Choroid plexus epithelial cell (primary cell): ENCODE data around the gene LMF1.

Experiments used
- DNase-seq: peaks from one replicate; pipeline ENCODE4 v3.0.0-alpha.2; 2010; ENCODE audit warnings: low read depth
- H3K4me3 ChIP-seq: 2 replicates; pipeline ENCODE4 v1.5.1; 2011; ENCODE audit warnings: low read depth, mild to moderate bottlenecking, control low read depth, low read length, moderate library complexity
- TF ChIP-seq, protein P1 (sequence below): conservative IDR thresholded peaks from 2 replicates; pipeline ENCODE4 v1.5.1; 2011; ENCODE audit warnings: low read depth, mild to moderate bottlenecking, control low read depth, inconsistent platforms, low read length, moderate library complexity

The LMF1 gene

DNA sequence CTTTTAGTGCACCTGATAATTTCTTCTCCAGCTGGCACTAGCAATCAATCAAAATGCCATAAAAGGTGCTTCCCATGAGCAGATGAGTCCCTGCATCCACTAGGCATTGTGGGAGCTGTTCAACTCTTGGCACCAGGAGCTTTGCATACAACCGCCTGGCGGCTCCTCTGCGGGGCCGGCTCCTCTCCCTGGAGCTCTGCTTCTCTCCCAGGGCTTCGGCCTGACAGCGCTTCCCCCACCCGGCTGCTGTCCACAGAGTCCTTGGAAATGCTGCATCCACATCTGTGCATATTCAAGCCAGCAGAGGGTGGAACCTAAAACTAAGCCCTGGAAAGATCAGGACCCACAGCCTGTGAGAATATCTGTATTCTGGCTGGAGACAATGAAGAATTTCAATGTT, 62.9 kb downstream of the LMF1 start:
- DNase-seq = no peak
- no peak overlapping the region for H3K4me3 ChIP-seq
- TF ChIP-seq, protein P1, sequence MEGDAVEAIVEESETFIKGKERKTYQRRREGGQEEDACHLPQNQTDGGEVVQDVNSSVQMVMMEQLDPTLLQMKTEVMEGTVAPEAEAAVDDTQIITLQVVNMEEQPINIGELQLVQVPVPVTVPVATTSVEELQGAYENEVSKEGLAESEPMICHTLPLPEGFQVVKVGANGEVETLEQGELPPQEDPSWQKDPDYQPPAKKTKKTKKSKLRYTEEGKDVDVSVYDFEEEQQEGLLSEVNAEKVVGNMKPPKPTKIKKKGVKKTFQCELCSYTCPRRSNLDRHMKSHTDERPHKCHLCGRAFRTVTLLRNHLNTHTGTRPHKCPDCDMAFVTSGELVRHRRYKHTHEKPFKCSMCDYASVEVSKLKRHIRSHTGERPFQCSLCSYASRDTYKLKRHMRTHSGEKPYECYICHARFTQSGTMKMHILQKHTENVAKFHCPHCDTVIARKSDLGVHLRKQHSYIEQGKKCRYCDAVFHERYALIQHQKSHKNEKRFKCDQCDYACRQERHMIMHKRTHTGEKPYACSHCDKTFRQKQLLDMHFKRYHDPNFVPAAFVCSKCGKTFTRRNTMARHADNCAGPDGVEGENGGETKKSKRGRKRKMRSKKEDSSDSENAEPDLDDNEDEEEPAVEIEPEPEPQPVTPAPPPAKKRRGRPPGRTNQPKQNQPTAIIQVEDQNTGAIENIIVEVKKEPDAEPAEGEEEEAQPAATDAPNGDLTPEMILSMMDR = no peak

DNA sequence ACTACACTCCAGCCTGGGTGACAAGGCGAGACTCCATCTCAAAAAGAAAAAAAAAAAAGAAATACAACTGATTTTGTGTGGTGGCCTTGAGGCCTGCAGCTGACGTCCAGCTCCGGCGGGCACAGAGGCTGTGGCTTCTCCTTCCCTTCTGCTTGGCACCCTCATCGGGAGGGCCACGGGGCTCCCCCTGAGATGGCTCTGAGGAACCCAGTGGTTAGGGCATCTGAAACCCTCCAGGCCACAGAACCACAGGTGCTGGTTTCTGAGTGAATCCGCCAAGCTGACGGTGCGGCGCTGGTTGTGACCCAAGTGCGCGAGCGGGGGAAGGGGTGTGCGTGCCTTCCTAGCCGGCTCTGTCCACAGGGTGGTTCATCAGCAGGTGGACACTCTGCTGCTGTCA, 63.4 kb downstream of the LMF1 start:
- no peak overlapping the region for H3K4me3 ChIP-seq
- TF ChIP-seq, protein P1 = no peak
- DNase-seq = no peak

DNA sequence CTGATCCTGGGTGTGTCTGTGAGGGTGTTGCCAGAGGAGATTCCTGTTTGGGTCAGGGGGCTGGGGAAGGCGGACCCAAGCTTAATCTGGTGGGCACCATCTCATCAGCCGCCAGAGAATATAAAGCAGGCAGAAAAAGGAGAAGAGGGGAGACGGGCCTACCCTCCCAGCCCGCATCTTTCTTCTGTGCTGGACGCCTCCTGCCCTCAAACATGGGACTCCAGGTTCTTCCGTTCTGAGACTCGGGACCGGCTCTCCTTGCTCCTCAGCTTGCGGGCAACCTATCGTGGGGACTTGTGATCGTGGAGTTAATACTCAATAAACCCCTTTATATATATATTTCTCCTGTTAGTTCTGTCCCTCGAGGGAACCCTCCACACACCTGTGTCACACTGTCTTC, 64.5 kb downstream of the LMF1 start:
- no peak overlapping the region for H3K4me3 ChIP-seq
- TF ChIP-seq, protein P1 = no peak
- no peak for DNase-seq

DNA sequence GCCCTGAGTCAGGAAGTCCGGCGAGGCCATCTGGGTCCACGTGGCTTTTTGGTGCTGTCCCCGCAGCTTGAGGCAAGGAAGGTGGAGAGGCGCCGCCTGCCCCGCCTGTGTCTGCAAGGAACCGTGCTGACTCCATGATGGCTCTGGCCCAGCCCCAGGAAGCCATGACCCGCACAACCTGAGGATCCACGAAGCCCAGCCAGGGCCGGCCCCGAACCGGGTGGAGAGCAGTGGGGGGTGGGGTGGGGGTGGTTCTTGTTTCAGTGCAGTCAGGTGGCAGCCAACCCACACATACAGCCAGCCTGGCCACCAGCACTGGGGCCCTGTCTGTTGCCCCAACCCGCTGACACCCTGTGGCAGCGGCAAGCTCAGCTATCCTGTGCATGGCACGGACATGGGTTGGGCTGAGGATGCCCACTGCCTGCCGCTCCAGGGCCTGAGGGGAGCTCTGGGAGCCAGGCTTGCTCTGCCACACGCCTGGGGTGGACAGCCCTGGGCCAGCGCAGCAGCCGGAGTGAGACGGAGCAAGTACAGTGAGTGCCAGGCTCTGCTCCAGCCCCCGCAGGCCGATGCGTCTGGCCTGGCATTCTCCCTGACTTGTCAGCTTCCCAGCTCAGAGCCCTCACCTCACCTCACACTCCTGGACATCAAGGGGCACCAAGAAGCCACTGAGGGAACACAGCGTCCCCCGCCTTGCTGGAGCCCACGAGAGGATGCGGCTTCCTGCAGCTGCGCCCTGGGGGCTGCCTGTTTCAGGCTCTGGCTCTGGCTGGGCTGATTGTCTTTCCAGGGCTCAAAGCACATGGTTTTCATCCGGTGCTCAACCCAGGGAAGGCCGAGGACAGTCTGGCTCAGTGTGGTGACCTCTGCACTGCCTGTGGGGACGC, 68.8 kb downstream of the LMF1 start:
- H3K4me3 ChIP-seq = no peak overlapping the region
- TF ChIP-seq, protein P1 = no peak
- DNase-seq = no peak

DNA sequence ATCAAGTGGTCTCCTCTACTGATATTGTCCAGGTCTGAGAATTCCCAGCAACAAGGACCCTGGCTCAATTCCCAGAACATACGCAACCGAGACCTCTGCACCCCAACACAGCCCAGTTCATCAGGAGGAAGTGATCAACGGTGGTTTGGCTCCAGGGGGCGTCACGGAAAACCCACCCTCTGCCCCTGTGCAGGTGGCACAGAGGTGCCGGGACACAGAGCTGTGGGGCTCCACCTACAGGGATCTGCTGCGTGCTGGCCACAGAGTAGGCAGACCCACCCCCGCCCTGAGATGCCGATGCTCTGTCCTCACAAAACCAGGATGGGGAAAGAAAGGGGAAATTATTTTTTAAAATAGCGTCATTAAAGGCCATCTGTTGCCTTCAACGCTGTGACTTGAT, 69.6 kb downstream of the LMF1 start:
- H3K4me3 ChIP-seq = no peak overlapping the region
- TF ChIP-seq, protein P1 = no peak
- no peak for DNase-seq

DNA sequence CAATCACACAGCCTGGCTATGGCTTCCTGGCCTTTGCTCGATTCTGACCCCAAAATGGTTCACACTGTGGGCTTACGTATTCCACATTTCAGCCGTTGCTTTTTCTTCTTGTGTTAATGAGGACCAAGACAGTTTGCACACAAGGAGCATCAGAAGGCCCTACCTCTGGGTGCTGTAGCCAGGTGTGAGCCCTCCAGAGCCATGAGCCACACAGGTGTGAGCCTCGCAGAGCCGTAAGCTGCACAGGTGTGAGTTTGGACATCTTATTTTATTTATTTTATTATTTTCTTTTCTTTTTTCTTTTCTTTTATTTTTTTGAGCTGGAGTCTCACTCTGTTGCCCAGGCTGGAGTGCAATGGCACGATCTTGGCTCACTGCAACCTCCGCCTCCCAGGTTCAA, 70.6 kb downstream of the LMF1 start:
- DNase-seq = no peak
- TF ChIP-seq, protein P1 = no peak
- no peak overlapping the region for H3K4me3 ChIP-seq

DNA sequence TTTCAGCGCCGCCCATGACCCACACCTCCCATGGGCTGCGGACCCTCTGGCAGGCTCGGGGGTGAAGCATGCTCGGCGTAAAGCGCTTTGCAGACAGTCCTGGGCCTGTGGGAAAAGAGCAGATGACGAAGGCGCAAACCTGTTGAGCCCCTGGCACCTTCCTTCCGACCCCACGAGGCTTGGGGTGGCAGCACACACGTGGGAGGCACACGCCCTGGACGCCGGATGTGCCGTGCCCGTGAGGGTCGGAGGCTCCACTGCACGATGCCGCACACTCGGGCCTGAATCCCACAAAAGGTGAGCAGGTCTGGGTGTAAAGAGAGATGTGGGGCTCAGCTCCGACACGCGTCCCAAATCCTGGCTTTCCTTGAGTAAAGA, 71.1 kb downstream of the LMF1 start:
- DNase-seq = no peak
- TF ChIP-seq, protein P1 = no peak

More for the DNA sequence above, 71.1 kb downstream of the LMF1 start:
- H3K4me3 ChIP-seq = no peak overlapping the region
